Stimulated activated CD4-positive, alpha-beta T cell treated with anti-CD3 and anti-CD28 coated beads, Interleukin-4, amount 100 ng/mL, for 24 hours (primary cell): Measurements from ENCODE around the gene ELP6.

Experiments
- DNase-seq: peaks from one replicate; pipeline ENCODE4 v3.0.0-alpha.2; 2020

ELP6 gene

GRCh38 chr3:47513125-47513929 lies at the start of gene ELP6:
Gene ELP6 (minus strand): TSS chr3:47513712. CDS start chr3:47513590, 122 bp downstream.
- DNase-seq: peak; percentile 97

DNA sequence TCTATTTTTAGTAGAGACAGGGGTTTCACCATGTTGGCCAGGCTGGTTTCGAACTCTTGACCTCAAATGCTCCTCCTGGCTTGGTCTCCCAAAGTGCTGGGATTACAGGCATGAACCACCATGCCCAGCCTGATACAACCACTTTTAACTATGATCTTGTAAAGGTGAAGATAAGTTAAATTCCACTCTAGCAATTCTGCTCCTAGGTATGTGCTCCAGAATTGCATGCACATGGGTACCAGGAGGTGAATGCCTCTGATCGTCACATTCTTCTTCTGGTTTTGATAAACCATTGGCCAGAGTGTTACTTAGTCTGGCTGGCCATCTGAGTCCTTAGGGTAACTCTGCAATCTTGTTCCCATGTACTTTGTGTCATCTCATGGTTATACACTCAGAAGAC lies 42.8 kb upstream of the ELP6 start:
- DNase-seq: no peak

DNA sequence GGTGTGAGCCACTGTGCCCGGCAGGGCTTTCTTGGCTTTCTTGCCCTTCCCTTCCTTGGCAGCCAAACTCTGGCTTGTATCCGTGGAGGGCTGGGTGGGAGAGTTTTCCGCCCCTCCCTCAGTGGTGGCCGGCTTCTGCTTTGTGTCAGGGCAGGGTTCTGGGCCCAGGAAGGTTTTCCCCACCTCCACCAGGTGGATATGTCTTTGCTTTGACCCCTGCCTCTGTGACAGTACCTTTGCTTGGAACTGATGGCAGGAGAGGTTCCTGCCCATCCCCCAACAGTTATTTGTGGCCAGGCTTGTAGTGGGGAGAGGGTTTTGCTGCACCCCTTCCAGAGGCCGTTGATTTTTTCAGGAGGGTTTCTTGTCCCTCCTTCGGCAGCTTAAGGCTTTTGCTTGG lies 40.8 kb upstream of the ELP6 start:
- DNase-seq: no peak

- no peak for DNase-seq
These were observed 39.9 kb upstream of the ELP6 start for GRCh38 chr3:47553407-47553806.

GRCh38 chr3:47542471-47543173 lies 29.1 kb upstream of the ELP6 start:
- DNase-seq: no peak

- no peak for DNase-seq
These were observed 28.1 kb upstream of the ELP6 start for GRCh38 chr3:47541583-47542108.

GRCh38 chr3:47540281-47540680 lies 26.8 kb upstream of the ELP6 start:
- DNase-seq: no peak

DNA sequence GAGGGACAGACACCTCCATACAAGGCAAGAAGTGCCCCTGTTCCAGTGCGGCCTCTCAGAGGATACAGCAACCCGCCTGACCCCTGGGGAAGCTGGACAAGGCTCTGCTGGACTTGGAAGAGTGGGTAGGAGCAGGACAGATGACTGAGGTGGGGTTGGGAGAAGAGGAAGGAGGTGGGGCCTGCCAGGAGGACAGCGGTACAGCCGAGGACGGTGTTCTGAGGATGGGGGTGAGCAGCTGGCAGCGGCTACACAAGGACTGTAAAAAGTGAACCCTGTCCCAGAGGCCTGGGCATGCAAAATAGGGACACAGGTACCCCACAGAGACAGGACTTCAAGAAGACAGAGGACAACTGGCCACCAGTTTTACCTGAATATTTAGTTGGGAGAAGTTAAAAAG lies 23.5 kb upstream of the ELP6 start:
- no peak for DNase-seq

GRCh38 chr3:47536221-47536891 lies 22.8 kb upstream of the ELP6 start:
- DNase-seq: no peak

- DNase-seq: no peak
These were observed 20.5 kb upstream of the ELP6 start for GRCh38 chr3:47533996-47534454.

- no peak for DNase-seq
These were observed 20.0 kb upstream of the ELP6 start for GRCh38 chr3:47533481-47533880.

DNA sequence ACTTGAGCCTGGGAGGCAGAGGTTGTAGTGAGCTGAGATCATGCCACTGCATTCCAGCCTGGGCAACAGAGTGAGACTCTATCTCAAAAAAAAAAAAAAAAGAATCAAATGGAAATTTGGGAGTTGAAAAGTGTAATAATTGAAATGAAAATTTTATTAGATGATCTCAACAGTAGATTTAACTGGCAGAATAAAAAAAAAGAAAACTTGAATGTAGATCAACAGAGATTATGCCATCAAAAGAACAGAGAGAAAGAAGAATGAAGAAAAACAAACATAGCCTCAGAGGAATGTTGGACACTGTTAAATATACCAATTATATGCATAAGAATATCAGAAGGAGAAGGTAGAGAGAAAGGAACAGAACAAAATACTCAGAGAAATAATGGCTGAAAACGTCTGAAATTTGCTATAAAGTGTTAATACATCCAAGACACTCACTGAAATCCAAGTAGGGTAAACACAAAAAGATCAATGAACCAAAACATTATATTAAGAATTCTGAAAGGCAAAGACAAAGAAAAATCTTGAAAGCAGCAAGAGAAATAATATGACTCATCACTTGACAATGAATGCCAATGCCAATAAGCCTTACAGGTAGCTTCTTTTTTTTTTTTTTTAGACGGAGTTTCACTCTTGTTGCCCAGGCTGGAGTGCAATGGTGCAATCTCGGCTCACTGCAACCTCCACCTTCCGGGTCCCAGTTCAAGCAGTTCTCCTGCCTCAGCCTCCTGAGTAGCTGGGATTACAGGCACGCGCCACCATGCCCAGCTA lies 14.6 kb upstream of the ELP6 start:
- no peak for DNase-seq

- DNase-seq: no peak
These were observed 12.1 kb upstream of the ELP6 start for GRCh38 chr3:47525617-47526016.

GRCh38 chr3:47523310-47524073 lies 10.0 kb upstream of the ELP6 start:
- DNase-seq: no peak

DNA sequence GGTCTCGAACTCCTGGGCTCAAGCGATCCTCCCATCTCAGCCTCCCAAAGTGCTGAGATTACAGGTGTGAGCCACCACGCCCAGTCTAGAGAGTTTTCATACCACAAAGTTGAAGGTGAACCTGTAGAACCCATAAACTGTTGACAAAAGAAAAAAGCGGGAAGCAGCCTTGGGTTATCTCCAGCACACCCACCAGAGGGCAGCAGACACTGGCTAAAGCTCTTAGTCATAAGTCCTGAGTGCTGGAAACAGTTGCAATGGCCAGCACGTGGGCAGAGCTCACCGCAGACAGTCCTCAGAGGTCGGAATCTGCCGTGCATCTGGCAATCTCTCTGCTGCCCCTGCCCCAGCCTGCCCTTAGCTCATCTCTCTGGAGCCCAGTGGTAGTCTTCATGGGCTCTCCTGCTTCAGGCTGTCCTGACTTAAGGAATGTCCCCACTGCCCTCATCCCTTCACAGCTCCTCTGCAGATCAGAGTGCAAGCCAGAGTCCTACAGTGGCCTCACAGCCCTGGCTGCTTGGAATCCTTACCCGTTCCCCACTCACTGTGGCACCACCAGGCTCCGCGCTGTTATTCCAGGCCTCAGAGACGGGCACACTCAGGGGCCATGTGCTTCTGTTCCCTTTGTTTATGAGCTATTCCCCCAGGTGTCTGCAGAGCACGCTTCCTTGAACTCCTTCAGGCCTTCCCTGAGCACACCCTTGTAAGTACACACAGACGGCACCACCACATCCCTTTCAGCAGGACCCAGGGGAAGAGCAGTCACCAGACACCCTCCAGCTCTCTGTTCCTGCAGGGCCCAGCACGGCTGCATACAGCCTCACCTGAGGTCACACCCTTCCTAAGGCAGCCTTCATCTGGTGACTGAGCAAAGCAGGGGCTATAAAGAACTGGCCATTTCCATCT lies 8.8 kb upstream of the ELP6 start:
- DNase-seq: peak; percentile 78

DNA sequence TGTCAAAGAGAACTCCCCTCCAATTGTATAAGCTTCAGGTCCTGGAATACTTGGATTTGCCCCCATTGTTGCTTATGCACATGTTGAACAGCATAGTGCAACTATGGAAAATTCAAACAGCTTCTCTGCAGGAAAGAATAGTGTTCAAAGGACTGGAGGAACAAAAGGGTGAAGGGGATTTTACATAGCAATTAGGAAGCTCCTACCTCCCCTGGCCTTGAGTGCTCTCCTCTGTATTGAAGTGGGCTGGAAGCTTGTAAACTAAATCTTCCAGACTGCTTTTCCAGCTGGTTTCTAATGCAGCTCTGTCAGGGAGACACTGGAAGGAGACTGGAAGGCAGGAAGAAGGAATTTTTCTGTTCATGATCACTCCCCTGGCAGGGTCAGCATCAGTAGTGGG lies 7.2 kb upstream of the ELP6 start:
- DNase-seq: no peak

DNA sequence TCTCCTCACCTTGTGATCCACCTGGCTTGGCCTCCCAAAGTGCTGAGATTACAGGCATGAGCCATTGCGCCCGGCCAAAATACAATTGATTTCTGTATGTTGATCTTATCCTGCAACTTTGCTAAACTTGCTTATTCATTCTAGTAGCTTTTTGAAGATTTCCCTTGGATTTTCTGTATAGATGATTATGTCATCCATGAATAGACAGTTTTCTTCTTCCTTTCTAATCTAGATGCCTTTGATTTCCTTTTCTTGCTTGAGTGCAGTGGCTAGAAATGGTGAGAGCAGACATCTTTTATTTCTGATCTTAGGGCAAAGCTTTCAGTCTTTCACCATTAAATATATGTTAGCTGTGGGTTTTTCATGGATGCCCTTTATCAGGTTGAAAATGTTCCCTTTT lies 4.4 kb upstream of the ELP6 start:
- DNase-seq: no peak

GRCh38 chr3:47515864-47516319 lies 2.4 kb upstream of the ELP6 start:
- no peak for DNase-seq

DNA sequence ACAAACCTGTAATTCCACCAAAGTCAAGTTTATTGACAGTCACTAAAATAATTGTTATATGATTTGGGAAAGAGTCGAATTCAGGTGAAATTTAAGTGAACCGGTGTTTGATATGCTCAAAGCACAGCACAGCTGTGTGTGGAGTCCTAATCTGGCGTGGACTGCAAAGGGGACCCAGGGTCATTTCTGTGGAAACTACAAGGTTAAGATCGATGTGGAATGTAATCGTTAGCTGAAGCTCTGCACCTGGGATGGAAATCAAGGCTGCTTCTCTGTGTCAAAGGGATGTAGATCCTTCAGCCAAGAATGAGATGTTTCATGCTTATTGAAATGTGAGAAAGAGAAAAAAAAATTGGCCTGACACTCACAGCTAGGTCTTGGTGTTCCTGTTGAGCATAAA lies 1.6 kb upstream of the ELP6 start:
- DNase-seq: no peak

GRCh38 chr3:47512416-47513124 lies 942 bp downstream of the ELP6 start:
- DNase-seq: peak; percentile 32
